Transverse colon (tissue), 4 donors: ENCODE data around the gene SCRN3.

Source experiments
- EP300 ChIP-seq: sonication (generic); formaldehyde crosslinking; IDR thresholded peaks from one replicate; pipeline ENCODE4 v1.6.1; 2017; ENCODE audit warnings: antibody characterized with exemption, low read depth
- POLR2A ChIP-seq: fragments of 450-650 bp; IDR thresholded peaks from one replicate; pipeline ENCODE4 v1.6.1; 2016; ENCODE audit warnings: antibody characterized with exemption, mild to moderate bottlenecking, moderate library complexity
- POLR2AphosphoS5 ChIP-seq, 3 donors: sonication (generic); formaldehyde crosslinking; IDR thresholded peaks; one replicate each; pipeline ENCODE4 v1.6.1; 2016; ENCODE audit warnings: antibody characterized with exemption in 3 of 3
- TF ChIP-seq, protein P1 (sequence below), 5 experiments: fragments of 200-600 bp in 3 of 5; fragments of 450-650 bp in 2 of 5; sonication (generic) in 3 of 5; IDR thresholded peaks; 1 replicate in 2 of 5; 2 replicates in 3 of 5; pipeline ENCODE4 v1.5.1; 2016 to 2017; ENCODE audit warnings: antibody characterized with exemption in 5 of 5, inconsistent platforms in 3 of 5, mild to moderate bottlenecking in 2 of 5, moderate library complexity in 1 of 5

- TF ChIP-seq POLR2A (no peak), EP300 (no peak), POLR2AphosphoS5 (IDR thresholded peaks at IDR 0.05) (no peak)
- TF ChIP-seq, protein P1, sequence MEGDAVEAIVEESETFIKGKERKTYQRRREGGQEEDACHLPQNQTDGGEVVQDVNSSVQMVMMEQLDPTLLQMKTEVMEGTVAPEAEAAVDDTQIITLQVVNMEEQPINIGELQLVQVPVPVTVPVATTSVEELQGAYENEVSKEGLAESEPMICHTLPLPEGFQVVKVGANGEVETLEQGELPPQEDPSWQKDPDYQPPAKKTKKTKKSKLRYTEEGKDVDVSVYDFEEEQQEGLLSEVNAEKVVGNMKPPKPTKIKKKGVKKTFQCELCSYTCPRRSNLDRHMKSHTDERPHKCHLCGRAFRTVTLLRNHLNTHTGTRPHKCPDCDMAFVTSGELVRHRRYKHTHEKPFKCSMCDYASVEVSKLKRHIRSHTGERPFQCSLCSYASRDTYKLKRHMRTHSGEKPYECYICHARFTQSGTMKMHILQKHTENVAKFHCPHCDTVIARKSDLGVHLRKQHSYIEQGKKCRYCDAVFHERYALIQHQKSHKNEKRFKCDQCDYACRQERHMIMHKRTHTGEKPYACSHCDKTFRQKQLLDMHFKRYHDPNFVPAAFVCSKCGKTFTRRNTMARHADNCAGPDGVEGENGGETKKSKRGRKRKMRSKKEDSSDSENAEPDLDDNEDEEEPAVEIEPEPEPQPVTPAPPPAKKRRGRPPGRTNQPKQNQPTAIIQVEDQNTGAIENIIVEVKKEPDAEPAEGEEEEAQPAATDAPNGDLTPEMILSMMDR (IDR thresholded peaks at IDR 0.05): no peak
These were observed 44.8 kb upstream of the SCRN3 start for GRCh38 chr2:174350593-174351181.
